Measurements from ENCODE around the gene XRCC6.

The XRCC6 gene

DNA sequence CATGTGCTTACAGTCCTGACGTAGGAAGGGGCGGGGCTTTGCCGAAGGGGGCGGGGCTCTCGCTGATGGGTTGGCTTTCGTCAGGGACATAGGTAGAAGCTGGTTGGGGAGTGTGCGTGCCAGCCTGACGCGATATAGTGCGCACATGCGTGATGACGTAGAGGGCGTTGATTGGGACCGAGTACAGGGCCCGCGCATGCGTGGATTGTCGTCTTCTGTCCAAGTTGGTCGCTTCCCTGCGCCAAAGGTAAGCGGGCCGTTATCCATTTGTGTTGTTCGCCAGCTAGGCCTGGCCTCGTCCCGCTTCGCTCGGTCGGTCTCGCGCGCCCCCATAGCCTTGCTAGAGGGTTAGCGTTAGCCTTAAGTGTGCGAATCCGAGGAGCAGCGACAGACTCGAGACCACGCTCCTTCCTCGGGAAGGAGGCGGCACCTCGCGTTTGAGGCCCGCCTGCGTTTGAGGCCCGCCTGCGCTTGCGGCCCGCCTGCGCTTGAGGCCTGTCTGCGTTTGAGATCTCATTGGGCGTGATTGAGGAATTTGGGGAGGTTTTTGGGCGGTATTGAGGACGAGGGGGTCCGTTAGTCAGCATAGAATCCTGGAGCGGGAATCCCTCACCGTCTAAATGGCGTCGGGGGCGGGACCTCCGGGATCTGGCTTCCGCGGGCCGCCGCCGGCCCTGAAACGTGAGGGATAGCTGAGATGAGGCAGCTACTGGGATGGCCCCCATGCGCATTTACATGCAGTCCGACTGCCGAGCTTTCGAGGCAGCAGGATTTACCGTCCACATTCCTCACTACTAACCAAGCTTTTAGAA lies at the start of gene XRCC6:
TSS of gene XRCC6 (plus strand) at position 197 of the 812 bp plus-strand sequence. CDS start 710 bp downstream, outside the sequence.
- TF ChIP-seq, protein P1, sequence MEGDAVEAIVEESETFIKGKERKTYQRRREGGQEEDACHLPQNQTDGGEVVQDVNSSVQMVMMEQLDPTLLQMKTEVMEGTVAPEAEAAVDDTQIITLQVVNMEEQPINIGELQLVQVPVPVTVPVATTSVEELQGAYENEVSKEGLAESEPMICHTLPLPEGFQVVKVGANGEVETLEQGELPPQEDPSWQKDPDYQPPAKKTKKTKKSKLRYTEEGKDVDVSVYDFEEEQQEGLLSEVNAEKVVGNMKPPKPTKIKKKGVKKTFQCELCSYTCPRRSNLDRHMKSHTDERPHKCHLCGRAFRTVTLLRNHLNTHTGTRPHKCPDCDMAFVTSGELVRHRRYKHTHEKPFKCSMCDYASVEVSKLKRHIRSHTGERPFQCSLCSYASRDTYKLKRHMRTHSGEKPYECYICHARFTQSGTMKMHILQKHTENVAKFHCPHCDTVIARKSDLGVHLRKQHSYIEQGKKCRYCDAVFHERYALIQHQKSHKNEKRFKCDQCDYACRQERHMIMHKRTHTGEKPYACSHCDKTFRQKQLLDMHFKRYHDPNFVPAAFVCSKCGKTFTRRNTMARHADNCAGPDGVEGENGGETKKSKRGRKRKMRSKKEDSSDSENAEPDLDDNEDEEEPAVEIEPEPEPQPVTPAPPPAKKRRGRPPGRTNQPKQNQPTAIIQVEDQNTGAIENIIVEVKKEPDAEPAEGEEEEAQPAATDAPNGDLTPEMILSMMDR (IDR thresholded peaks at IDR 0.05): no peak

GRCh38 chr22:41571786-41572185 lies 49.3 kb upstream of the XRCC6 start:
- TF ChIP-seq, protein P1 (IDR thresholded peaks at IDR 0.05): no peak

DNA sequence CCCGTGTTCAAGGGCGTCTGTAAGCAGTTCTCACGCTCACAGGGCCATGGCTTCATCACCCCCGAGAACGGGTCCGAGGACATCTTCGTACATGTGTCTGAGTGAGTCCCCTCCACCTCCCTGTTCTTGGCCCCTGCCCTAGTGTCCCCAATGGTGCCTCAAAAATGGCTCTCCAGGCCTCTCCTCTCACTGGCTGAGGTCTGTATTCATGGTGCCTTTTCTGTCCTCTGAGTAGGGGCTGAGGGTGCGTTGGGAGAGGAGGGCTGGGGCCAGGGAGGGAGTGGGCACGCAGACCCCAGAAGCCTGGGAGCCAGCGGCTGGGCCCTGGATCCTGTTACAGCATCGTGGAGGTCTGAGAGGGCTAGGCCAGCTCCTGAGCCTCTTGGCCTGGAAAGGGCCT lies 47.4 kb upstream of the XRCC6 start:
- TF ChIP-seq, protein P1 (IDR thresholded peaks at IDR 0.05): no peak

DNA sequence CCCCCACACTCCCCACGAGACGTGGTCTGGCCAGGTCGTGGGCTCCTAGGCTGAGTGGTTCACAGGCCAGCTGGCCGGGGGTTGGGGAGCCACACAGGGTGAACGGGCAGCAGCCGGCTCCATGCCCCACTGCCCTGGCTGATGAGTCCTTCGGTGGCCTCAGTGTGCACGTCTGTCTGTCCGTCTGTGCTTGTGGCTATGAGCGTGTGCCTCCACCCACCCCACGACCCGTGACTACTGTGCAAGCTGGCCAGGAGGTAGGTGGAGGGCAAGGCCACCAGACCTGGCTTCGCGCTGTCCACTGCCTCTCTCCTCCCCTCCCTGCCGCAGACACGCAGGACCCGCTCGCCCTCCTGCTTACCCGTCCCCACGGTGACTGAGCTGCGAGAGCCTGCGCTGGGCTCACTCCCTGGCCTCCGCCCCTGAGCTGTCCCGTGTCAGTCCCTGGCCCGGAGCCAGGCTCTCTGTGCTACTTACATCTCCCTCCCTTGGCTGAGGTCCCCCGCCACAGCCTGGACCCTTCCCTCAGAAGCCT lies 46.2 kb upstream of the XRCC6 start:
- TF ChIP-seq, protein P1 (IDR thresholded peaks at IDR 0.05): no peak

DNA sequence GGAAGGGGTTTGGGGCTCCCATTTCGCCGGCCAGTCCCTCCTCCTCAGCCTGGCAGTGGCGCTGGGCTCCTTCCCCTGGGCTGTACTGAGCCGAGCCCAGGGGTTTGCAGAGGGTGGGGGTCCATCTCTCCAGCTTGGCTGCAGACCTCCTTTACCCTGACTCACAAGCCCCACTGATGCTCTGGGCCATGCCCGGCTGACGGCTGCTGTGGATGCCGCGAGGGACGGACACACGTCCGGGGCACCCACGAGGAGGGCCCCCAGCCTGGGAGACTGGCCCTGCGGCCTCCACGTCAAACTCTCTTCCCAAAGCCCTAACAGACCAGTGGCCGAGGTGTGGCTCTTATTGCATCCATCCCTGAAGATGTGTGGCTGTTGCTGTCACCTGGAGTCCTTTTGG lies 45.6 kb upstream of the XRCC6 start:
- TF ChIP-seq, protein P1 (IDR thresholded peaks at IDR 0.05): no peak

- TF ChIP-seq, protein P1 (IDR thresholded peaks at IDR 0.05): peak; percentile 43
Observed at GRCh38 chr22:41576877-41577276, 44.2 kb upstream of the XRCC6 start.

GRCh38 chr22:41578114-41578513 lies 43.0 kb upstream of the XRCC6 start:
- TF ChIP-seq, protein P1 (IDR thresholded peaks at IDR 0.05): no peak

Data from LNCAP (cell line).